ENCODE measurements around the gene SPOCK1.

SPOCK1 gene

DNA sequence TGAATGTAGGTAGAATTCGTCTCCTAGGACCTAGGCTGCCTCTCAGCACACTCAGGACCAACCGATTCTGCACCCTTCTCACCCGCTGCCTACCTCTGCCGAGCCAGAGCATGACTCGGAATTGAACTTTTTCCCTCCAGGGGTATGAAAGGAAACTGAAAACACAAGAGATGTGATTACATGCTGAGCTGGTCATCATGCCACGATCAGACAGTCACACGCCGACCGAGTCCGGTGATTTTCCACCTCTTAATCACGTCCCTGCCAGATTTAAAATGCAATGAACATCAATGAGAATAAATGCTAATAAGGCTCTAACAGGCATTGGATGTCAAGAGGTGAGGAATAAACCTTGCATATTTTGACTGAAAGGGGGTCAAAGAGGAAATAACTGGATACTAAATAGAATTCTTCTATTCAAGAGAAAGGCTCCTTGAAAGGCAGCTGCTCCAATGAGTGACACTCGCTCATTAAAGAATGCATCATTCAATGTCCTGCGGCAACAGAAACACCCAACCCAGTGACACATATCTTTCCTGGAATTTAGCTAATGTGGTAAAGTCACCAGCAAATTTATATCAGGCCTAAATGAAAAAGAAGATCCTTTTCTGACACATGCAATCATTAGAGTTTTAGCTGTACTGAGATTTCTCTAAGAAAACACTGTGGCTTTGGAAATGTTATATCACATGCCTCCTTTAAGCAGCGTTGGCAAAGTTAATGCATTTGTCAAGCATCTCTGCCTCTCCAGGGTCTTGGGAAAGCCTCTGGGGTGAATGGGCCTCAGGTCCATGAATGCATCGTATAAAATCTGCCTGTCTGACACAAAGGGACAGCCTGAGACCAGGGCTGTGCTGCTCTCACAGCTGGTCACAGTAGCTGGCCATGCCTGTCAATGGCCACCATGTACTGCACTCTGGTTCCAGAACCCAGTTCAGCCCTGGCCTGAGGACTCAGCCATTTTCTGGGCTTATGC is 128.7 kb downstream of the SPOCK1 start:
- TF ChIP-seq FOXP2 (optimal IDR thresholded peaks at IDR 0.05; ENCODE audit: borderline replicate concordance, extremely low read depth, extremely low read length, insufficient read depth) (no peak), SIN3A (IDR thresholded peaks at IDR 0.05; ENCODE audit: borderline replicate concordance, insufficient read depth, low read length) (no peak), TAF1 (IDR thresholded peaks at IDR 0.05; ENCODE audit: borderline replicate concordance, insufficient read depth, low read length) (no peak)

DNA sequence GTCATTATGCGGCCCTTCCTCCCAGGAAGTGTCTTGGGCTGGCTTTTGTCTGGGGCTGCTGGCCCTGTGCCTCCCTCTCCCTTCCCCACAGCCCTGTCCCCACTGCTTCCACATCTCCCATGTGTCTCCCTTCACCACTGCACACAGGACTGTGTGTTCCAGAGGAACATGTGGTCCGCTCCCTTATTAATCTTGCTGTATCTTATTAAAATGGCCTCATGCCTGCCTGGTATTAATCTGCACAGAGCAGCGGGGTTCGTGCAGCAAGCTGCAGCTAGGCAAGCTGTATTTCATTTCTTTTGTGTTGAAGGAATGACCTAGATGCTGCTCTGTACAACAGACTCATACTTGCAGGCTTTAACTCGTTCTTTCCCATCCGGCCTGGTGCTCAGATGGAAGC is 130.5 kb downstream of the SPOCK1 start:
- TF ChIP-seq TAF1 (IDR thresholded peaks at IDR 0.05; ENCODE audit: borderline replicate concordance, insufficient read depth, low read length) (no peak), POLR2AphosphoS5 (IDR thresholded peaks at IDR 0.05; ENCODE audit: low read depth, low read length) (no peak), FOXP2 (optimal IDR thresholded peaks at IDR 0.05; ENCODE audit: borderline replicate concordance, extremely low read depth, extremely low read length, insufficient read depth) (no peak)
- TF ChIP-seq, protein P1, sequence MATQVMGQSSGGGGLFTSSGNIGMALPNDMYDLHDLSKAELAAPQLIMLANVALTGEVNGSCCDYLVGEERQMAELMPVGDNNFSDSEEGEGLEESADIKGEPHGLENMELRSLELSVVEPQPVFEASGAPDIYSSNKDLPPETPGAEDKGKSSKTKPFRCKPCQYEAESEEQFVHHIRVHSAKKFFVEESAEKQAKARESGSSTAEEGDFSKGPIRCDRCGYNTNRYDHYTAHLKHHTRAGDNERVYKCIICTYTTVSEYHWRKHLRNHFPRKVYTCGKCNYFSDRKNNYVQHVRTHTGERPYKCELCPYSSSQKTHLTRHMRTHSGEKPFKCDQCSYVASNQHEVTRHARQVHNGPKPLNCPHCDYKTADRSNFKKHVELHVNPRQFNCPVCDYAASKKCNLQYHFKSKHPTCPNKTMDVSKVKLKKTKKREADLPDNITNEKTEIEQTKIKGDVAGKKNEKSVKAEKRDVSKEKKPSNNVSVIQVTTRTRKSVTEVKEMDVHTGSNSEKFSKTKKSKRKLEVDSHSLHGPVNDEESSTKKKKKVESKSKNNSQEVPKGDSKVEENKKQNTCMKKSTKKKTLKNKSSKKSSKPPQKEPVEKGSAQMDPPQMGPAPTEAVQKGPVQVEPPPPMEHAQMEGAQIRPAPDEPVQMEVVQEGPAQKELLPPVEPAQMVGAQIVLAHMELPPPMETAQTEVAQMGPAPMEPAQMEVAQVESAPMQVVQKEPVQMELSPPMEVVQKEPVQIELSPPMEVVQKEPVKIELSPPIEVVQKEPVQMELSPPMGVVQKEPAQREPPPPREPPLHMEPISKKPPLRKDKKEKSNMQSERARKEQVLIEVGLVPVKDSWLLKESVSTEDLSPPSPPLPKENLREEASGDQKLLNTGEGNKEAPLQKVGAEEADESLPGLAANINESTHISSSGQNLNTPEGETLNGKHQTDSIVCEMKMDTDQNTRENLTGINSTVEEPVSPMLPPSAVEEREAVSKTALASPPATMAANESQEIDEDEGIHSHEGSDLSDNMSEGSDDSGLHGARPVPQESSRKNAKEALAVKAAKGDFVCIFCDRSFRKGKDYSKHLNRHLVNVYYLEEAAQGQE (IDR thresholded peaks at IDR 0.05; ENCODE audit: insufficient read depth in 1 of 2, low read depth in 2 of 2, low read length in 2 of 2), result no peak

DNA sequence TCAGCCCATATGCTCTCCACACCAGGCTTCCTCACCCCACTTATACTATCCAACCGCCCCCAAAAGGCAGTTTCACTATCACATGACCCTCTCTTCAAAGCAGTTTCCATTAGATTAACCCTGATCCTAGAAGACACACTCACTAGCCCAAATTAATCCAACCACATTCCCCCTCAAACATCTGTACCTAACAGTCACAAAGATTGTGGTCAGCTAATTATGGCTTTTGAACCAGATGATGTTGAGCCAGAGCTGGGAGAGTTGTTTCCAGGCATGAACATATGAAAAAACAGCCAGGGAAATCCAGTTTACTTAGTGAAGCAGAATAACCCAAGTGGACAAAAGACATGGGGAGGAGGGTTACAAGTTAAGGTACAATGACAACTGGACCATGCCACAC is 131.2 kb downstream of the SPOCK1 start:
- TF ChIP-seq, protein P1 (IDR thresholded peaks at IDR 0.05; ENCODE audit: insufficient read depth in 1 of 2, low read depth in 2 of 2, low read length in 2 of 2), result no peak
- TF ChIP-seq POLR2AphosphoS5 (IDR thresholded peaks at IDR 0.05; ENCODE audit: low read depth, low read length) (no peak), TAF1 (IDR thresholded peaks at IDR 0.05; ENCODE audit: borderline replicate concordance, insufficient read depth, low read length) (no peak), FOXP2 (optimal IDR thresholded peaks at IDR 0.05; ENCODE audit: borderline replicate concordance, extremely low read depth, extremely low read length, insufficient read depth) (no peak), SIN3A (IDR thresholded peaks at IDR 0.05; ENCODE audit: borderline replicate concordance, insufficient read depth, low read length) (no peak)

DNA sequence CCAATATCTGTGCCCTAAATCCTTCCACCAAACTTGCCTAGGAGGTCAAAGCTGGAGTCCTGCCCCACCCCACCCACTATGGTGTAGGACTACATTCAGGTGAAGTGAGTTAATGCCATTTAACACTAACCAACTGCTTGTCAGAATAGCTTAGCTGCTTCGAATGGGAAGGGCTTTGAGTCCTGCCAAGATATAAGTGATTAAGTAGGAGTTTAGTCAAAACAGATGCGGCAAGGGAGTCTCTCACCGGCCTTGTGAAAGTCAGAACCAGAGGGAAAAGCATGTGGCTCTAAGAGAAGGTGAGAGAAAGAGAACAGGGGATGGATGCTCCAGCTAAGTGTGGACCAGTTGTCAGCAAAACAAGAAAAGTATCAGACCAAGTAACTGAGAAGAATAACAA is 132.6 kb downstream of the SPOCK1 start:
- TF ChIP-seq POLR2AphosphoS5 (IDR thresholded peaks at IDR 0.05; ENCODE audit: low read depth, low read length) (no peak), FOXP2 (optimal IDR thresholded peaks at IDR 0.05; ENCODE audit: borderline replicate concordance, extremely low read depth, extremely low read length, insufficient read depth) (no peak), TAF1 (IDR thresholded peaks at IDR 0.05; ENCODE audit: borderline replicate concordance, insufficient read depth, low read length) (no peak), SIN3A (IDR thresholded peaks at IDR 0.05; ENCODE audit: borderline replicate concordance, insufficient read depth, low read length) (no peak)
- TF ChIP-seq, protein P1 (IDR thresholded peaks at IDR 0.05; ENCODE audit: insufficient read depth in 1 of 2, low read depth in 2 of 2, low read length in 2 of 2), result no peak

DNA sequence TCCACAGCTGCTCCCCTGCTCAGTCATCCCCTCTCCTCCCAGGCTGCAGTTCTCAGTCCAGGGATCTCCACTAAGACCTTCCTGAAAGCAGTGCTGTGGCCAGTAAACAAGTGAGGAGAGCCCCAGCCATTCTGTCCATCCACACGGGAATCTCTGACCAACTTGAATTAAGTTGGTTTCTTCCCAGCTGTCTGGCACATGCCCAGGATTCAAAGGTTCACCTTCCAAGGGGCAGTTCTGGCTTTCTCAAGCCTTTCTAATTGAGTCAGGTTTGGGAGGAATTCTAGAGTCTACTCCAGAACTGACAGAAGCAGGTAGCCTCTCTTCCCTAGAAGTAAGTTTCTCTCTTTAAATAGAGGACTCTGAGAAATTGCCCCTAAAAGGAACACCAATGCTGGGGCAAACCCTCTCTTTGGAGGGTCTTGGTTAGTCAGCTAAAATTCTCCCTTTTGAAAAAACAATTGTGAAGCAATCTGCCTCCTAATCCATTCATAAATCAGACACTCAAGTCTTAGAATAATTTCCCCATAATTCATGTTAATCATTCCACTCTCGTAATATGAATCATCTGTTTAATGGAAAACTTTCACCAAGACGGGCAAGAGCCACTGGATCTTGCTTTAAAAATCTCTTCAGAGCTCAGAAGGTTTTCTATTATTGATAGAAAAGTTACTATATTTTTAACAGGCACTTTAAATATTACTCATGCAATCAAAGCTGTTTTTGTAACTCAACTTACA is 133.8 kb downstream of the SPOCK1 start:
- no peak for TF ChIP-seq SIN3A (IDR thresholded peaks at IDR 0.05; ENCODE audit: borderline replicate concordance, insufficient read depth, low read length)
- TF ChIP-seq, protein P1 (IDR thresholded peaks at IDR 0.05; ENCODE audit: insufficient read depth in 1 of 2, low read depth in 2 of 2, low read length in 2 of 2), result no peak
